NCI-H2196 treated with DMSO at 0.1 percent for 48 hours (cell line): ENCODE results near the gene NES.
"Not testable (repeated sequence)": the region's sequence is repeated elsewhere in the genome, so short reads cannot be mapped to it uniquely, and the experiment has no call there.

ENCODE experiments used
- DNase-seq: peaks from one replicate; lab custom pipeline; 2025; ENCODE audit not compliant: unreplicated experiment; lab: John Stamatoyannopoulos, UW

NES gene

DNA sequence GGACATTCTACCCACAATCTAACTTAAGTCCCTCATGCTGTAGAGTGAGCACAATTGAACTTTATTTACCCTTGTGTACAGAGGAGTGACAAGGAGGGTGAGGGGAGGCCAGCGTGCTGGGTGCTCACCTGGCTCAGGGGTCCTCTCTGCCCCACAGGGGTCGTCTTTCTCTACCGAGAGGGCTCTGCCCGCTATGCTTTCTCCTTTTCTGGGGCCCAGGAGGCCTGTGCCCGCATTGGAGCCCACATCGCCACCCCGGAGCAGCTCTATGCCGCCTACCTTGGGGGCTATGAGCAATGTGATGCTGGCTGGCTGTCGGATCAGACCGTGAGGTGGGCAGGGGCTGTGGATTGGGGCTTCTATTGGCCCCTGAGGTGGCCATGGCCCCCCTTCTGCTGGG, 29.9 kb downstream of the NES start:
- no peak for DNase-seq

DNA sequence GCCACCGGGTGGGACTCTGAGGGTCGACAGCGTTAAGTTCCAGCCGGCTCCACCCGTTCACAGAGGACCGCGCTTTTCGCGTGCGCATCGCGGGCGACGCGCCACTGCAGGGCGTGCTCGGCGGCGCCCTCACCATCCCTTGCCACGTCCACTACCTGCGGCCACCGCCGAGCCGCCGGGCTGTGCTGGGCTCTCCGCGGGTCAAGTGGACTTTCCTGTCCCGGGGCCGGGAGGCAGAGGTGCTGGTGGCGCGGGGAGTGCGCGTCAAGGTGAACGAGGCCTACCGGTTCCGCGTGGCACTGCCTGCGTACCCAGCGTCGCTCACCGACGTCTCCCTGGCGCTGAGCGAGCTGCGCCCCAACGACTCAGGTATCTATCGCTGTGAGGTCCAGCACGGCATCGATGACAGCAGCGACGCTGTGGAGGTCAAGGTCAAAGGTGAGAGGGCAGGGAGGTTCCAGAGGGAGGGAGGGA, 30.4 kb downstream of the NES start:
- no peak for DNase-seq

GRCh38 chr1:156645666-156646065, 31.5 kb downstream of the NES start:
- no peak for DNase-seq

DNA sequence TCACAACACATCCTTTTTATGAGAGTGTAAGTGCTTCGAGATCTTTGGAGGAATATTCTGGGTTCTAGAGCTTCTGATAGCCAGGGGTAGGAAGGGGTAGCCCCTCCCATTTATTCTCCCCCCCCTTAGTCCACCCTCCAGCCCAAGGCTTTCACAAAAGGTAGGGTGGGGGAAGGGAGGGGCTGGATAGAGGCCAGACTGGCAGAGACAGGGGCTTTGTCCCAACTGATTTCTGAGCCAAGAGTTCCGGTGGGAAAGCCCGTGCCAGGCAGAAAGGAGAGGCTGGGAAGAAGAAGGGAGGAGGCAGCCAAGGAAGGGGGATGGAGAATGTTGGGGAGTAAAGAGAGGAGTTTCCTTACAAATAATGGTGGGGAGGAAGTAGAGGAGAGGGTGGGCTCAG, 32.2 kb downstream of the NES start:
- DNase-seq, result no peak

DNA sequence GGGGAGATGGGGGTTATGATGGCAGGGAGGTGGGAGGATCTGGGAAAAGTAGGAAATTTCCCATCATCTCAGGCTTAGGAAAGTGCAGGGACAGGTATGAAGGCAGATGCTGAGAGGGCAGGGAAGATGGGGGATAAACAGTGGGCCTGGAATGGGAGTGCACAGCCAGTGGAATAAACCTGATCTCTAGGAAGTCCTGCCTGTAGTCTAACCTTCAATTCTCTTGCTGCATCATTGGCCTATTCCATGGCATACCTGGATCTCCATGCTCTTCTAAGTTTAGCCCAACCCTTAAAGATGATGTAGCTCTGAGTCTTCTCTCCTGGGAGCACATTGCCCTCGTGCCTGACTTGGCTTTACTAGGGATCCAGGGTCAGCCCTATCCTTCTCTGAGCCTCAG, 32.6 kb downstream of the NES start:
- no peak for DNase-seq

- DNase-seq, result no peak
These were observed 33.1 kb downstream of the NES start for GRCh38 chr1:156644146-156644545.

DNA sequence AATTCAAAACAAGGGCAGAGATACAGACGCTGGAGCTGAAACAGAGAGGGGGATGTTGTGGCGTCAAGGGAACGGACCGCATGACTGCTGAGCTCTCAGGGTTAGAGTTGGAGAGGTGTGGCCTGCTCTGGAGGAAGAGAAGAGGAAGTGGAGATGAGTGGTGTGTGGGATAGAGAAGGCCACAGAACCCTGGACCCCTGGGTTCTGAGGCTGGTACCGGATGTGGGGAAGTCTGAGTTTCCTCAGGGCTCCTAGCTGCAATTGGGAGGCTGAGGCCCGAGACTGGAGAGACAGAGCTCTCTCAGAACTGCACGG, 33.5 kb downstream of the NES start:
- no peak for DNase-seq

- DNase-seq, result no peak
These were observed 34.0 kb downstream of the NES start for GRCh38 chr1:156643049-156643777.

- no peak for DNase-seq
These were observed 34.8 kb downstream of the NES start for GRCh38 chr1:156642265-156643048.

- DNase-seq, result no peak
These were observed 35.4 kb downstream of the NES start, which contains the start of gene BCAN for GRCh38 chr1:156641761-156642264. Gene BCAN (plus strand): TSS chr1:156642117. CDS start chr1:156646055, 3,938 bp downstream.

GRCh38 chr1:156640842-156641706, 36.1 kb downstream of the NES start:
- DNase-seq, result no peak

DNA sequence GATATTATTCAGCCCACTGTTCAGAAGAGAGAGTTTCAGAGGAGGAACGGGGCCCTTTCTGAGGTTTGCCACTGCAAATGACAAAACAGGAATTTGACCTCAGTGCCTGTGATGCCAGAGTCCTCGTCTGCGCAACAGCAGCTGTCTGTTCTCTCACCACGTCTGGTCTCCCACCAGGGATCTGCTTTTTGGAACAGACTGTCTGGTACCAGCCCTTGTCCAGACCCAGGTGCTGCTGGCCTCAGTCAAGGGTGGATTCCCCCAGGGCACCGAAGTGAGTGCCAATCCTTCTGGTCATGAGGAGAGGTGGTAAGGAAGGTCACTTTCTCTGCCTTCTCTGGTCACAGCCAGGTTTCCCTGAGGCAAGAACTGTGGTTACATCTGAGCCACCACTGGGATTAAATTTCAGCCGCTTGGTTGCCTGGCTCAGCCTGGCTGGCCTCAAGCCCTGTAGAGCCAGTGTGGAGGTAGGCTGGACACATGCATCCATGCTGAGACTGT, 37.6 kb downstream of the NES start:
- DNase-seq, result peak; percentile 56

DNA sequence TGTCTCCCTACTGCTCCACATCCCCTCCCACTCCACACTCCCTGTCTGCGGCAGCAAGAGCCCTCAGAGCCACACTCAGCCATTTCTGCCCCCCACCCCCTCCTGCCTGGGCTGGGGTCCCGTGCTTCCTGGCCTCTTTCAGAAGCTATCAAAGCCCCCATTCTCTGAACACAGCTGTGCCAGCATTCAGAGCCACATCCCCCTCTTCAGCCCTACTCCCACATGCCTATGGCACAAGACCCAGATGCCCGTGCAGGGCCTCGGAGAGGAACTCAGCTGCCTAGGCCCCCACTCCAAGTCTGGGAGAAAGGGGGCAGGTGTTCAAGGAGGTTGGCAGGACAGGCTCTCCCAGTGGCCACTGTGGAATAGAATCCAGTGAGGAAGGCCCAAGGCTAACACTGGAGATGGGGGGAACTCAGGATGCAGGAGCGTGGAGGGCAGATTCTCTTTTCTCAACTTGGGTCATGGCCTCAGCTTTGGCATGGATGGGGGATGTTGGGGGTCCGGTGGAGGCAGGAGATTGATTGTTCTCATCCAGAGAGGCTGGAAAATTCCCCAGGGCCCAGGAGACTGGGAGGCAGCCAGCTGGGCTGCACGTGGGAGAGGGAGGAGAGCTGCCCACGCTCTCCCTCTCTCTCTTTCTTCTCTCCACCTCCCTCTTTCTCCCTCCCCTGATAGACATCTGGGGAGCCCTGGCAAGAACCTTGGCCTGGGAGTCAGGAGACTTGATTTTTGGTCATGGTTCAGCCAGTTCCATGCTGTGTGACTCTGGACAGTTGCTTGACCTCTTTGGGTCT, 38.8 kb downstream of the NES start:
- no peak for DNase-seq

DNA sequence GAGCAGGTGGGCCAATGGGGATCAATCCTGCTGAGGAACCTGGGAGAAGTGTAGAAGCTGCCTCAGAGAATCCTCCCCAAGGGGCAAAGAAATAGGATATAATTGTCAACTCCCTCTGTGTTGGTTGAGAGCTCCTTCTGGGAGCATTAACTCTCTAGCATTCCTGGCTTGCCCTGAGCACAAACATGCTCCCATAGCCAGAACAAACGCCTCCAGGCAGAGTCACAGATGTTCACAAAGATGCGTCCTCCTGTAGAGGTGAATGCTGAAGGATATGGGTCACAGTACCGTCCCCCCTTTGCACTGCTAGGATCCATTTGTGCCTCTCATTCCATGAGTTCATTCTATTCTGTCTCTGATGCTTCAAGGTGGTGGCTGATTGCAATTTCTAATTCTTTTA, 44.9 kb downstream of the NES start:
- no peak for DNase-seq

GRCh38 chr1:156631152-156631551, 46.1 kb downstream of the NES start:
- not testable (repeated sequence) for DNase-seq

DNA sequence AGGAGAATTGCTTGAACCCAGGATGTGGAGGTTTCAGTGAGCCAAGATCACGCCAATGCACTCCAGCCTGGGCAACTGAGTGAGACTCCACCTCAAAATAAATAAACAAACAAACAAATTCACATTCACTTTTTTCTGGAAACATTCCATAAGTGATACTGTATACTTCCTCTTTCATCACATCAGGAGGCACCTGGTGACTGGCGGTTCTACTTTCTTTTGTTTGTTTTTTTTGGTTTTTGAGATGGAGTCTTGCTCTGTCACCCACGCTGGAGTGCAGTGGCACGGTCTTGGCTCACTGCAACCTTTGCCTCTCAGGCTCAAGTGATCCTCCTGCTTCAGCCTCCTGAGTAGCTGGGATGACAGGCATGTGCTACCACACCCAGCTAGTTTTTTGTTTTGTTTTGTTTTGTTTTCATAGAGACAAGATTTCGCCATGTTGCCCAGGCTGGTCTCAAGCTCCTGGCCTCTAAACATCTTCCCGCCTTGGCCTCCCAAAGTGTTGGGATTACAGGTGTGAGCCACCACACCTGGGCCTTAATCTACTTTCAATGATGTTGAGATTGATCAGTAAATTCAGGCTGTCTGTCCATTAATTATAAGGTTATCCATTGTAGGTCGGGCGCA, 47.3 kb downstream of the NES start:
- DNase-seq, result no peak

DNA sequence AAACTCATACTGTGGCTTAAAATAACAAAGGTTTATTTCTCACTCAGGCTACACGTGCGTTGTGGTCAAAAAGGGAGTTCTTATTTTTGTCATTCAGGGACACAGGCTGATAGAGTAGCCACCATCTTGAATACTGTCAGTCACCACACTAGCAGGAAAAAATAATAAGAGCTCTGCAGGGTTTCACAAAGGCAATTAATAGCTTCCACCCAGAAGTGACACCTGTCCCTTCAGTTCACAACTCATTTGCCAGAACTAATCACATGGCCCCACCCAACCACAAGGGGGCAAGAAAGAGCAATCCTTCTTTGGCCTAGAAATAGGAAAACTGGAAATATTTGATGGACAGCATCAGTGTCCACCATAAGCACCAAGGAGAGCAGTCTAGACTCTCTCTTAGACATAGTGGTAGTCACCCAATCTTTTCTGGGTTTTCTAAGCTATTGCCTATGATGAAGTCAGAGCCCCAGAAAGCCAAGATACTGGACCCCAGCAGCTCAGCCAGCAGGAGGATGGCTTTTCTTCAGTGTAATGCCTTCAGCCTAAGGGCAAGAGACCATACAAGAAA, 49.8 kb downstream of the NES start:
- no peak for DNase-seq

DNA sequence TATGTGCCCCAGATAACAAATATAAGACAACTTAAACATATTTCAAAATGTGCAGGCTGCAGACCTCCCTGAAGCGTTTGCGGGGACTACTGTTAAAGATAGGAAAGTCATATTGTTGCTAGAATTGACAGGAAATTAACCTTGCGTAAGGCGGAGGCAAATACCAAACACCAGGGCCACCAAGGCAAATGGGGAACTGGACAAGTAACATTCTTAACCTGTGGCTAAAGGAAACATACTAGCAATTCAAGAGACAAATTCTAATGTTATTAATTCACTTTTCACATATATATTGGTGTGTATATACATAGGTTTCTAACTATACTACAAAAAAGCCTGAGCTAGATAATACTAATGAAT, 51.1 kb downstream of the NES start:
- DNase-seq, result no peak

DNA sequence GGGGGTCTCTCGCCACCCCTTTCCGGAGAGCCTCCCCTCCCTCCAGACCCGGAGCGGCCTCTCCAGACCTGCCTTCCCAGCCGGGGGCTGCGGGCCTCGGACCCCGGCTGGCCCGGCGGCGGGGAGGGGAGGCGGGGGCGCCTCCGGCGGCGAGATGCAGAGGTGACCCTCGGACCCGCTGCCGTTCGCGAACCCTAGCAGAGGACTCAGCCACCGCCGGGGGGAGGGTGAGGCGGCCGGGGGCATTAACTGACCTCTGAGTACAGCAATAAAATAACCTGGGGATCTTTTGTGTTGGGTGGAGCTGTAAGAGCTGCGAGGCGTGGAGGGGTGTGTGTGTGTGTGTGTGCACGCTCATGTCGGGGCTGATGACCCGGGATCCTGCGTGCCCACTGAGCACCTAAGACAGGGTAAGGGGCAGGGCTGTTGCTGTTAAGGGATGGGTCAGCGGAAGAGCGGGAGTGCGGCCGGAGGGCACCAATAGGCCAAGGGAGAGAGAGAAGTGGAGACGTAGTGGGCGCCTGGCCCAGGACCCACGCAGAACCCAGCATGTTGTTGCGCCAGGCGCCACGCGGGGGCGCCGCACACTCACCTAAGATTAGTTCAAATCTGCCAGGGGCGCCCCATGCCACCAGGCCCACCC, 51.6 kb downstream of the NES start:
- DNase-seq, result no peak
